Stimulated activated CD4-positive, alpha-beta T cell treated with anti-CD3 and anti-CD28 coated beads, Interleukin-2, amount 100 ng/mL, for 48 hours (primary cell): ENCODE data around the gene RS1.

Experiments
- DNase-seq, 2 donors: peaks; one replicate each; pipeline ENCODE4 v3.0.0-alpha.2; 2020

The RS1 gene

DNA sequence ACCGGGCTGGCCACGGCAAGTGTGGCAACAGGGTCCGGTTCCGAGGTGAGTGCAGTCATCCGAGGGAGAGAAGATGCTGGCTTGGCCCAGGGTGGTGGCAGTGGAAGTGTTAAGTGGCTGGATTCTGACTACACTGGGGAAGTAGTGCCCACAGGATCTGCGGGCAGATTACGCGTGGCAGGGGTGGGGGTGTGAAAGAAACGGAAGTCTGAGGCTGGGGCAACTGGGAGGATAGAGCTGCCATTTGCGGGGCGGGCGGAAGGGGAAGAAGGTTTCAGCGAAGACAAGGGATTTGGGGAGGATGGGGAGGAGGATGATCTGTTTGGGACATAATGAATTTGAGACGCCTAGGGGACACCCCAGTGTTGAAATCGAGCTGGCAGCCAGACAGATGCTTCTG, 5.3 kb downstream of the RS1 start:
- DNase-seq: no peak

DNA sequence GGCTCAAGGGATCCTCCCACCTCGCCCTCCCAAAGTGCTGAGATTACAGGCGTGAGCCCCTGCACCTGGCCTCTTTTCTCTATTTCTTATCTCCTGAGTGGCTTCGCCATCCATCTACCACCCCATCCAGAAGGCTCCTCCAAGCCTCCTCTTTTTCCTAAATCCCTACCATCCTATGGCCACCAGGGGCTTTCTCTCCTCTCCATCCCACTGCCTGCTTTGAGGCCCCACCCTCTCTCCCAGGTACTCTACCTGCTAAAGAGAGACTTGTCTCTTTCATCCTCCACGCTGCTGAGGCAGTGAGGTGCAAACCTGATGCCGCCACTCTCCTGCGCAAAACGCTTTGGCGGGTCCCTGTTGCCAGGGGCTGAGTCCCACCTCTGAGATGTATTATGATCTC, 7.0 kb downstream of the RS1 start:
- no peak for DNase-seq

DNA sequence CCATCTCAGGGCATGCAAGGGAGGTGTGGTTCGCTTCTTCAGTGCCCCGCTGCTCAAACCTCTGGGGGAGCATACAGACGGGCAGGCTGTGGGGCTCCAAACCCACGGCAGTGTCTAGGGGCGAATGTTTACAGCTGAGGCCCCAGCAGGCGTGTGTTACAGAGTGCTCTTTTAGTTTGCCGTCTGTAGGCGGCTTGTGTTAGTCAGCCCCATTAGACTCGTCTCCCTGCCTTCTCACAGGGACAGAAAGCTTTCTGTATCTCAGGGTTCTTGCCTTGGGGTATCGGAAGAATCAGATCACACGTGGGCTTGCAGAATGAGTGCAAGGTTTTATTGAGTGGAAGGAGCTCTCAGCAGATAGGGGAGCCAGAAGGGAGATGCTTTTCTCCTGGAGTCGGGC, 10.6 kb downstream of the RS1 start:
- DNase-seq: no peak

DNA sequence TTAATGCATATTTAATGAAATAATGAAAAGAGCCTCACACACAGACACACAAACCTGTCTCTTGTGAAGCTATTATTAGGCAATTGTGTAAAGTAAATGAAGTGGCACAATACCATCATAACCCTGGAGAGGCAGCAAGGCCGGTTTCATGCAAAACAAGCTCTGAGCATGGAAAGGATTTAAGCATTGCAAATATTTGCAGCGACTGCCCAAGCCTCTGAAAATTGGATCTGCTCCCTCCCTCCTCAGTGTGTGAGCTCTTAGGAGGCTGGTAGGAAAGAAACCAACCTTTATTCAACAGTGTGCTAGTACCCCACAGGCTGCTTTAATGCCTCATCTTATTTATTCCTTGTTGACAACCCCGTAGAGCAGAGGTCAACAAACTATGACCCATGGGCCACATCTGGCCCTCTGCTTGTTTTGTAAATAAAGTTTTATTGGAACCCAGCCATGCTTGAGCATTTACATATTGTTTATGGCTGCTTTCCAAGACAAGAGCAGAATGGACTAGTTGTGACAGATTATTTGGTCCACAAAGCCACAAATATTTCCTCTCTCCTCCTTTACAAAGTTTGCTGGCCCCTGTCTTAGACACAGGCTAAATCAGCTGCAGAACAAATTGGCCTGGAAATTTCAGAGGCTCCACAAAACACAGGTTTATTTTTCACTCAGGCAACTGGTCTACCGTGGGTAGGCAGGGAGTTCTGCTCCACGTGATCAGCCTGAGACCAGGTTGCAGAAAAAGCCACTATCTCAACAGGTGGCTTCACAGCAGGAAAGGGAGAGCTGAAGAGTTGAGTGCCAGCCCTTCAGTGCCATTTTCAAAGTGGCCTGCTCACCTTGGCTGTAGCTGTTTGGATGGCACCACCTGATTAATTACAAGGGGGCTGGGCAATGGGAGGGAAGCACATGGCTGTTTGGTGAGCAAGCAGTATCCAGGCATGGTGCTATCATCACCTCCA, 16.8 kb downstream of the RS1 start:
- no peak for DNase-seq

DNA sequence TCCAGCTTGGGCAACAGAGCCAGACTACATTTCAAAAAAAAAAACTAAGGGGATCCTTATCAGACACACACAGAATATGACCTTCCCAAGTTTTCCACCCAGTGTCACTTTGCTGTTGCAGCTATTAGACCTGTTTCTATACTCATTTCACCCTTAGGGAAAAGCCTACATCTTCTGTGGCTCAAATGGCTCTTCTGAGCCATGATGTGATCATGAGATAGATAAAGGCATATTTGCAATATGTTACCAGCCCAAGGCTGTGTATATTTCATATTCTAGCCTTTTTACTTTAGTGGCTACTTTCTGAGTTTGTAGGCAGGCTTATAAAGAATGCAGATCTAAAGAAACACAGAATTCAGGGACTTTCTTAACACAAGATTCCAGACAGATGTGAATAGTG, 19.3 kb downstream of the RS1 start:
- no peak for DNase-seq

DNA sequence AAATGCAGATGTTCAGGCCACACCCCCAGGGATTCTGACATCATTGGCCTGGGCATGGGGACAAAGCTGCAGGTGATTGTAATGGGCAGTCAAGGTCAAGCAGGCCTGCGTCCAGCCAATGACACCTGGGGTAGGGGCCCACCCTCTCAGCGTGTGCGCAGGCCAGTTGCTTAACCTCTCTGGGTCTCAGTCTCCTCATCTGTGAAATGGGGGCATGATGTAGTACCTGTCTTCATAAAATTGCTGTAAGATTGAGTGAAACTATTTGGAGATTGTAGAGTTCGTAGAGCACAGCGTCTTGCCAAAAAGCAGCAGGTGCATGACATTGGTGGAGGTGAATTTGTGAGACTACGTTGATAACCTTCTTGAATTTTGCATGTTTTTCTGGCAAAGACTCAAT, 21.2 kb downstream of the RS1 start:
- no peak for DNase-seq

DNA sequence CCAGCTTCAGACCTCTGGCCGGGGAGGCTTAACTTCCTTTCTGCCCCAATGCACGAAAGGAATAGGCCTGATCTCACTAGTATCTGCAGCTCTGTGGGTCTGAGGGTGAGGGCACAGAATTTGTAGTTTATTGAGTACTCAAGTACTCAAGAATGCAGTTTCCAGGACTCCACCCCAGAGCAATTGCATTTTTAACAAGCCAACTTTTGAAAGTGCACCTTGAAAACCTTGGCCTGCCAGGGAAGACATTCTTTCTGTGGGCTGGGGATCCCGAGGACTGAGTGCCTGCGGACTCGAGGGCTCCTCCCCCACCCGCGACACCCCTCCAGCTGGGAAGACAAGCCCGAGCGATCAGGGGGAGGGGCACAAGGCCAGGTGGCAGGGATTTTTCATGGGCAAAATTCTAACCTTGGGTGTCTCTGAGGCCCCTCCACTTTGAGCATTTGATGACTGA, 22.4 kb downstream of the RS1 start:
- DNase-seq: no peak

DNA sequence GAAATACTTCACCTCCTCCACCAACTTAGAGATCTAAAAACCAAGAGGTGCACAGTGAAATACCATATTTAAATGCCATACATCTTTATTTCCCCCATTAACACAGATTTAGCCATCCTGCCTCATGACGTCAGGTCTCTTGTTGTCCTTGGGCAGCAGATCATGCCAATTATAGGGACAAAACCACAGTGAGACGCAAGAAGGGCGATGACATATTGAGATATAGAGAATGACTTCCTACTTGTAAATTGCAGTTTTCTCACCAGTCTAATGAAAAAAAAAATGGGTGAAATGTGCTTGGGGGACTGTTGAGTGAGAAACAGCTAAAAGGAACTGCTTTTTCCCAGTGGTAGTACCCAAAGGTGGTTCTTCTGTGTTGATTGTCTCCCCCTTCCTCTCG, 24.3 kb downstream of the RS1 start:
- no peak for DNase-seq

DNA sequence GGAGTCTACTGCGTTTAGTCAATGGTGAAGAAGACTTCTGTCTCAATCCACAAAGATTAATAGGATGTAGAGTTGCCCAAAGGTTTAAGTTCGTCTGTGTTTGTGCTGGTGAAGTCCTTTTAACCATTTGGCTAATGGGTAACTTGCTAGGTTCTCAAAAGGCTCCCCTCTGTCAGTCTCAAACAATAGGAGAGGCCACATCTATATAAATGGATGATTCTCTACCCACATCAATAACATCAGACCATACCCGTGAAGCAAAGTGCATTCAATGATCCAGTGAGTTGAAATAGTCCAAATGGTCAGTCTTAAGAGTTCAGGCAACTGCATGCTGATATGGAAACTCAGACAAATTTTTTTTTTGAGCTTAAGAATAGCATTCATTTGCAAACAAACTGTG, 28.1 kb downstream of the RS1 start:
- no peak for DNase-seq

DNA sequence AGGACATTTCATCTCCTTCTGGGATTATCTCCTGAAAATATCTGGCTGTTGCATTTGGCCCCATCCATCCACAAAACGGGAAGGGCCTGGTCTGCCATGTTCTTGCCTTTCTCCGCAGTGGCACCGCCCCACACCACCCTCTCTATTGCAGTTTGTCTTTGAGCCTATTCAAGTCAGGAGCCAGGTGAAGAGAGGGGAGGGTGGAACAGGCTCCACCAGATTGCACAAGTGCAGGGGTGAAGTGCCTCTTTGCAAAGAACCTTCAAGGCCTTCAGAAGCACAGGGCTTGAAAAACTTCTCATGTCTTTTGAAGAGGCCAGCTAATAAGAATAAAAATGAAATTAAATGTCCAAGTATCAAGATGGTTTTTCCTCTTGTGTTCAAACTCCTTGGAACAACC, 28.7 kb downstream of the RS1 start:
- DNase-seq: no peak

DNA sequence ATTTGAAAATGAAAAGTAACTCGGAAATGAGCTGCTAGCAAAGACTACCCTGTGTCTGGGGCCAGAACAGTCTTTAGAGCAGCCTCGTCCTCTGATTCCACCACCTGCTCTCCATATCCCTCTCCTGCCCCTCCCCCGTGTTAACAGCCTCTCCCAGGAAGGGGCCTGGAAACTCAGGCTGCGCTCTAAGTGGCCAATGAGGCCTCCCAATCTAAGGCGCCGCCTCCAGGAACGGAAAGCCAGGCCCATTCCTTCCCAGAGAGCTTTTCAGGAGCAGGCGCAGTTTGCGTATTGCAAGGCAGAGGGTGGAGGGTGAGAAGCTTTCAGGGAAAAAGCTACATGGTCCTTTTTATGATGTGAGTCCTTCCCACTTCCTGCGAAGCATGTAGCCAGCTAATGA, 31.2 kb downstream of the RS1 start:
- DNase-seq: no peak

DNA sequence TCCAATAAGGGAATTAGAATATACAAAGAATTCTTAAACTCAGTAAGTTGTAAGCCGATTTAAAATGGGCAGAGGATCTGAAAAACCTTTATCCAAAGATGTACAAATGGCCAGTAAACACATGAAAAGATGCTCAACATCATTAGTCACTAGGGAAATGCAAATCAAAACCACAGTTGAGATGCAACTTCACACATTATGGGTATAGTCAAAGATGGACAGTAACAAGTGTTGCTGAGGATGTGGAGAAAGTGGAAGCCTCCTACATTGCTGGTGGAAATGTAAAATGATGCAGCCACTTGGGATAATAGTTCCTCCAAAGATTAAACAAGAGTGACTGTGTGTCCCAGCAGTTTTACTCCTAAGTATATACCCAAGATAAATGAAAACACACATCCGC, 32.6 kb downstream of the RS1 start:
- DNase-seq: no peak

DNA sequence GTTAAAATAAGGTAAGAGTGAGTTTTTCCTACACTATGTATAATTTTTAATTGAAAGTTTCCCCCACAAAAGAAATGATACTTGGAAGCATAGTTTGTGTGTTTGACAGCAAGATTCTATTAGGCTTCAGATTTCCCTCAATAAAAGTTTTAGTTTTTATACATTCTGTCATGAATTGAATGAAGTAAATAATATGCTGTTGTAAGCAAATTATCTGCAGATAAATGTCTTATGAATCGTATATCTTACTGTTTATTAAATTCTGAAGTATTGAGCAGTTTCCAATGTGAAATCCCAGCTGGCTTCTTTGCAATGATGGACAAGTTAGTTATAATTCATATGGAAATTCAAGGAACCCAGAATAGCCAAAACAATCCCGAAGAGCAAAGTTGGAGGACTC, 33.5 kb downstream of the RS1 start:
- DNase-seq: no peak

DNA sequence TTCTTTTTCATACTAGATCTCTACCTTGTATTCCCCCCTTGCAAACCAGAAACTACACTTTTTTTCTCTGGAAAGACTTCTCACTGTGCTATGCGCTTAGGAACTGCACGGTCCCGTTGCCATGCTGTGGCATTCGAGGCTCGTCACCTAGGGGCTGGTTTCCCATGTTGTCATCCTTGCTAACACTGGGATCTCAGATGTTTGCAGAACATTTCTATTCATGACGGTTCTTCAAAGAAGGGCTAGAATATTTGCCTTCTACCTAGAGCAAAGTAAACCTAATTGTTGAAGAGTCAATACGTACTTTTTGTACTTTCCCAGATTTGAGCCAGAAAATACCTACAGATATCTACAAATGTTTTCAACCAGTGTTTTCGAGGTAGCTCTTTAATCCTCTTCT, 41.0 kb downstream of the RS1 start:
- DNase-seq: no peak

DNA sequence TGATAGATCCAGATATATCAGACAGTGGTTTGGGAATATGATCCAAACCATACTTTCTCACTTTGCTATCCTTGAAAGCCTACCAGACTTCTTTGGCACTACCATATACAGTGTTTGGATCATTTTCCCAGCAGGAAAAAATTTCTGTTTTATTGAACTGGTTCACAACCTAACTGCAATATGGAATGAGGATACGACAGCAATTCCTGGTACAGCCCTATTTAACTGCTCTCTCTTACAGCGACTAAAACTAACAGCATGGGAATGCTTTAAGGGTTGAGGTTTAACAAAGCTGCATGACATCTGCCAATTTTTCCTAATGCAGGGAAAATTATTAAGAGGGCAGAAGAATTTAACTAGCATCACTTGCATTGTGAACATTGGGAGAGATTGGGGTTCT, 47.3 kb downstream of the RS1 start:
- DNase-seq: no peak

DNA sequence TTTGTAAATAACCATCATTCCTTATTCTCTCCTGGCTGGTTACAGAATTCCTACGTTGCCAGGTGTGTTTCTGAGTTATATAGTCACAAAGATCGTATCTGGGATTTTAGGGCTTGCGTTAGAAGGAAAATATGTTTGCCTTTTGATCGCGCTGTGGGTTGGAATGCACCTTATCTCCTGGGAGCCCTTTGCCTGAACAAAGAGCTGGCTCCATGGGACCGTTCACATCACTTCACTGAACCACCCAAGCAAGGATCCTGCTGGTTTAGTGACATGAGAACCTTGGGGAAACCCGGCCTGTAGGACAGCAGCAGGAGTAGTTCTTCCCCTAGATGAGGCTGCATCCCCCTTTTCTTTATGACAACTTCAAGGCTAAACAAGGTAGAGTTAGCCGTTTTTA, 51.6 kb downstream of the RS1 start:
- no peak for DNase-seq

DNA sequence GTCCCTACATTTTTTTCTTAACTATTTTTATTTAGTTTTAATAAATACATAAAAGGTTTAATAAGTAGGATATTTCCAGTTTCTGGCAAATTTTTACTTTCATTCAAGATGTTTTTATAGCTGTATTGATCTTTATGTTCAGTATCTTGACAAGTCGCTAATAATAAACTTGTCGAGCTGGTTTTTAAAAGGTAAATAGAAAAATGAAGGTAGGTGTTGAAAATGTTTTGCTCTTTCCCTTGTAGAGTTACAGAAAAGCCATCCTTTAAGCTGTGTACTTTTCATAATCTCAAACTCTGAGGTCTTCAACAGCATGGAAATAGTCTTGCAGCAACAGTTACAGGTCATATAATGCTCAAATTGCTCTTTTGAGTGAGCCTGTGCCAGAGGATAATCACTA, 52.6 kb downstream of the RS1 start:
- no peak for DNase-seq

DNA sequence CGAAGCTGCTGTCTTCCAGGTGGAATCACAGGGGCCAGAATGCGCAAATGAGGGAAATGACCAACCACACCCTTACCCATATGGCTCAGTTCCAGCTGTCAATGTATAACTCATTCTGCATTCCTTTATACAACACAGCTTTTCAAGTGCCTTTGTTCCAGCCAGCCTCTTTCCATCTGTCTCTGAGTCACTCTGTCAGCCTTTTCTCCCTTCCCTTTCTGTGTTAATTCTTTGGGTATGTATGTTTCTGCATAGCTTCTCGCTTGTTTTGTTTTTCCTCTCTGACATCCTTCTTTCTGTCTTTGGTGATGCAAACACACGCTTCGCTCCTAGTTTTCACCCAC, 54.5 kb downstream of the RS1 start:
- DNase-seq: no peak

DNA sequence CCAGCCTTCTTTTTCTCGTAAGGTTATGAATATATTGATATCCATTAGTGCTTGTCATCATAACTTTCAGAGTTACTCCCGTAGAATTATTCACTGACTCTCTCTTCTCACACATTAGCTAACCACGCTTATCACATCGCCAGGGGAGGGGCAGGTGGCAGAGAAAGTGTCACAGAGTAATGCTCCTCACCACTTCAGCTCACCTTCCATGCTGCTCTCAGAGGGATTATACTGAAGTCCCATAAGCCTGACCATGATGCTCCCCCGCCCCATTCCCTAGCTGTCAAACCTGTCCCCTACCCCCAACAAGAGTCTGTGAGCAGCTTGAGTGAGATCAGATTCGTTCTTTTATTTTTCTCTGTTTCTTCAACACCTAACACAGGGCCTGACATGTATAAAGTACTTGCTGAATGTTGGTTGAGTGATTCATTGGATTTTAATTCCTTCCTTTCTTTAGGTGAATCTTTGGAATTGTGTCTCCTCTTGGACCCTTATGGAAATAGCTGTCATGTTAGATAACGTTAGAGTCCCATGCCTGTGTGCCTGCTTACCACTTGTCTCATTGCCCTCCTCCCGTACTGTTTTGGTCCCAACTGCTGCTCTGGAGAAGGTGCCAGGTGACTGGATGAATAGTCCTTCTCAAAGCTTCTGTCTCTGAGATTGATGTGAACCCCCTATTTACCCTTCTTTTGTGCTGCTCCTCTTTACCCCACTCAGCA, 55.1 kb downstream of the RS1 start:
- no peak for DNase-seq

DNA sequence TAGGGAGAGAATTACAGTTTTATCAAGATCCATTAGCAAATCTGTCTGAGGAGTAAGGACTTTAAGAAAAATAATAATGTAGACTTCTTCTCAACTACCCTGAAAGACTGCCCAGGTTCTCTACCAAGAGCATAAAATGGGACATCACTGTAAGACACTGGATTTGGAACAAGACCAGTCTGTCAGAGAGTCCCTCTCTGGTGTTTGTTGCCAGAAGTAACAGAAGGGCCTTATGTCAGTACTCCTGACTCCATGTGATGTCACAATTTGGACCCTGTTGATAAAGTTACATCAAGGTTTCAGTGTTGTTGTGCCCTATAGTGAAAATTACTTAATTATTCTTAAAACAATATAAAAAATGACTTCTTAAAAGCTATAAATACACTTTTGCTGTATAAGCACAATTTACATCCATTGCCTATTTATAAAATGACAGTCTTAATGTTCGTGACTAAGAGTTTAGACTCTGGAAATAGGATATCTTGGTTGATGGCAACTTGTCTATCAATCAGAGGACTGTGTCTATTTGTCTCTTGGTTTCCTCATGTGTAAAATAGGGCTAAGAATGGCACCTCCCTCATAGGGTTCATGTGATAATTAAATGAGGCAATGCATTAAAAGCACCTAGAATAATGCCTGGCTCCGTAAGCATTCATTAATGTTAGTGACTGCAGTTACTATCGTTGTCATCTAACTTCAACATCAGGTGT, 57.8 kb downstream of the RS1 start:
- no peak for DNase-seq

DNA sequence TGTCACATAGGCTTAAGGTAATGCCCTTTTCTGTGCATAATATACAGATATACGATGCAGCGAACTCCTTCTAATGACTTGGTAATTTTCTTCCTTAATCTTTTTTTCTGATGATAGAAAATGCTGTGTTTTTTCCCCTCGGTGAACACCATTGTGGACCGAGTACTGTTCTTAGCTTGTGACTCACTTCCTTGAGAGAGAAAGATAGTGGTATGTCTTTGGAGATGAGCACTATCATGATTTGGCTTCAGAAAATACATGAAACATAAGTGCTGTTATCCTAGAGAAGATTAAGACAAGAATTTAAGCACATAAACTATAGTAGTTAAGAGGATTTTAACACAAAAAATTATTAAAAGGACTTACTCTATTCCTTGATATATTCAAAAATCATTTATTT, 63.9 kb downstream of the RS1 start:
- DNase-seq: no peak

DNA sequence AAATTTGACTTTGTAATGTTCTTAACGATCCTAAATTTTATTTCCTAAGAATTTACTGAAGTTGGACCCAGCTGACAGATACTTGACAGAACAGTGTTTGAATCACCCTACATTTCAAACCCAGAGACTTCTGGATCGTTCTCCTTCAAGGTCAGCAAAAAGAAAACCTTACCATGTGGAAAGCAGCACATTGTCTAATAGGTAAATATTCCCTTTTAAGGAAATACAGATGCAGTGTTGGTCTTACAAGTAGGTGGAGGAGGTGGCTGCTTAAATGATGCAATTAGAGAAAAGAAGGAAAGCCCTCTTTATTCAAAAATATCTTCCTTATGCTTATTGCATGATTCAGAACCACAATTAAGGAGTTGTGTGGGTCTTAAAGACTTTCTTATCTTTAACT, 73.5 kb downstream of the RS1 start:
- no peak for DNase-seq

DNA sequence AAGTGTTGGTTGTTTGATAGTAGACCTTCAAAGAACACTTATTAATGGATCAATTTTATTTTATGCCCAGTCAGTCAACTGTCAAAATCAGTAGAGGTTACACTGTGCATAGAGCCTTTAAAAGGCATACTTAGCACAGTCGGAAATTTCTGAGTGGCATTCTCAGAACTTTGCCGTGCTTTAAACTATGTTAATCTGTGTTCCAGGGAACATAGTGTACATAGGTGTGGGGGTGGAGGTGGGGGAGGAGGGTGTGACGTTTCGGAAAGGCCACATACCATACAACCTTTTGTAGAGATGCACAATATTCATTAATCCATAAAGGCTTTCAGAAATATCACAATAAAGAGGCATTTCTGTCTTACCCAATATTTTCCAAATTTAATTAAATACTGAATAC, 75.8 kb downstream of the RS1 start:
- DNase-seq: no peak

DNA sequence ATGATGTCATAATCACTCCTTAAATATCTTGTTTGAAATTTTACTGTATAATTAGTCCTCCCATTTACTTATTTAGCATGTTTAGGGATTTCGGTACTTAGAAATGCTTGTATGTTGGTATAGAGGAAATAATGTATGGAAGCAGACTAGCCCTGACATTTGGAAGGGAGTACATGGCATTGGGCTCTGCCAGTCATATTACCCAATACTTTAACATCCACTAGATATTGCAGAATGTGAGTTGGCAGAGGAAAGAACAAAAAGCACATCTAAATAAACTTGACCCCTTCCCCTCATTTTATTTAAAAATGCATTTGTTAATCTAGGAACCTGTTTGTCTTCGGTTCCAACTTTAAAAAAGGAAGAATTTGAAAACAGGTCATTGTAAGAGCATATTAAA, 77.8 kb downstream of the RS1 start:
- no peak for DNase-seq
